Spleen (tissue), 7 donors: Measurements from ENCODE around the gene COL25A1.

Experiments
- CTCF ChIP-seq, 11 experiments: fragments of 200-600 bp in 7 of 11; fragments of 450-650 bp in 4 of 11; sonication (generic) in 4 of 11; IDR thresholded peaks in 8 of 11; conservative IDR thresholded peaks in 3 of 11; 1 replicate in 7 of 11; 2 replicates in 4 of 11; pipeline versions ENCODE4 v1.4.0 to v1.8.0; 2016 to 2021; ENCODE audit warnings: antibody characterized with exemption in 11 of 11, inconsistent platforms in 4 of 11, mild to moderate bottlenecking in 1 of 11
- POLR2A ChIP-seq, 3 donors: fragments of 450-650 bp; IDR thresholded peaks; one replicate each; pipeline ENCODE4 v1.5.1; 2017; ENCODE audit warnings: antibody characterized with exemption in 3 of 3, mild to moderate bottlenecking in 1 of 3
- donor health status: DM: no; HTN: no; CAD: no; lungs with moderate emphysema.
- donor health status: DM: no; HTN: no; CAD: no.
- donor health status: DM: no; HTN: no; CAD: no.

GRCh38 chr4:109079201-109079600 lies 223.3 kb downstream of the COL25A1 start:
- TF ChIP-seq CTCF (IDR thresholded peaks at IDR 0.05 in 8 of 11, conservative IDR thresholded peaks at IDR 0.05 in 3 of 11): no peak
- TF ChIP-seq POLR2A (IDR thresholded peaks at IDR 0.05): no peak
